GM13977 (cell line): ENCODE data around the gene SLC16A4.

Source experiments
- DNase-seq: peaks from one replicate; pipeline ENCODE4 v3.0.0; 2012; ENCODE audit warnings: low spot score
- CTCF ChIP-seq: IDR thresholded peaks from 2 replicates; pipeline ENCODE4 v1.5.1; 2012; ENCODE audit warnings: mild to moderate bottlenecking, control low read depth; ENCODE audit not compliant: insufficient read depth; ENCODE audit errors: extremely low read depth, missing control alignments
- in situ Hi-C: fragments of 300-500 bp; cut with MboI; formaldehyde crosslinking; loops from one replicate; pipeline ENCODE4 v1.12.0; 2022; ENCODE audit warnings: low sequenced_read_pairs, low pct_unique_long_range_greater_than_20kb, mixed read lengths, inconsistent platforms; ENCODE audit not compliant: unreplicated experiment

The SLC16A4 gene

GRCh38 chr1:110321846-110322245, 69.0 kb downstream of the SLC16A4 start:
- no peak for TF ChIP-seq CTCF
- no peak for DNase-seq
- in situ Hi-C loops, result no loop called here

- no peak for DNase-seq
- no peak for TF ChIP-seq CTCF
- in situ Hi-C loops, result no loop called here
Measured at GRCh38 chr1:110321045-110321444, 69.8 kb downstream of the SLC16A4 start.

- DNase-seq, result no peak
- in situ Hi-C loops, result no loop called here
- no peak for TF ChIP-seq CTCF
Measured at GRCh38 chr1:110320168-110320518, 70.7 kb downstream of the SLC16A4 start.

- no peak for DNase-seq
- TF ChIP-seq CTCF, result no peak
- in situ Hi-C loops, result no loop called here
Measured at GRCh38 chr1:110319332-110320167, 71.3 kb downstream of the SLC16A4 start.

GRCh38 chr1:110318046-110318445, 72.8 kb downstream of the SLC16A4 start:
- no peak for DNase-seq
- TF ChIP-seq CTCF, result no peak
- in situ Hi-C loops, result no loop called here

- no peak for DNase-seq
- in situ Hi-C loops, result no loop called here
- no peak for TF ChIP-seq CTCF
Measured at GRCh38 chr1:110316735-110317134, 74.1 kb downstream of the SLC16A4 start.
